ENCODE results near the gene SLC38A10. TPM values are rescaled to one million over a fixed set of nuclear protein-coding genes. Genes with fewer than 3 reads are reported as not detected.

SLC38A10 gene
- total RNA-seq, 1 experiment from 2014 or later: 43.8 TPM

DNA sequence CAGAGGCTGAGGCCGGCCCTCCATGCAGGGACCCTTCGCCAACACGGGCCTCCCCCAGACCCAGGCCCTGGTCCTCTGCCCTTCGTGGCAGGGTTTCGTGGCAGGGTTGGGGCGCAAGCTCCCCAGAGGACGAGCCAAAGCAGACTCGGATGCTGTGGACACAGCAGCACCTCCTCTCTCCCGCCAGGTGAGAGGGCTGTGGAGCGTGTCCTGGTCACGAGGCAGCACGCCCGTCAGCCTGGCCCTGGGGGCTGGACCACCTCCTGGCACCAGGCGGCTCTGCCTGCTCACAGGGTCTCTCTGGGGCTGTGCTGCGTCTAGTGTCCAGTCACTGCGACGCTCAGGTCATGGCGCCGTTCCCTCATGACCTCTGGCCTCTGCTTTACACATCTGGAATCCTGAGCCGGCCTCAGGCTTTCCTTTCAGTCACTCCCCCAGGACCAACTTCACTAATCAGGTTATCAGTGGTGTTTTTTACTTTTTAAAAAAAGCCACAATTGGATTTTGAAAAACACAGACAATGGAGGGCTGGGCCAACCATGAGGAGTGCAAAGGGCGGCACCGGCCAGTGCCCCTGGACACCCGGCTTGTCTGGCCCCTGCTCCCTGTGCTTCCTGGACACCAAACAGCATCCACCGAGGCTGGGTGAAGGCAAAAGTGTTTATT, 50.6 kb downstream of the SLC38A10 start:
- H2BK5ac ChIP-seq (ENCODE audit: insufficient read length, low read length): no peak overlapping the region
- peaks cover 3% of the 10 kb centered on the region for H4K20me1 ChIP-seq (ENCODE audit: control insufficient read depth, insufficient read depth, insufficient read length)
- H3K56ac ChIP-seq (ENCODE audit: insufficient read length, low read depth, low read length): no peak overlapping the region
- no peak overlapping the region for H2AFZ ChIP-seq (ENCODE audit: low read length)
- H3K23ac ChIP-seq (ENCODE audit: insufficient read length, low read depth, low read length): no peak overlapping the region
- H2BK120ac ChIP-seq (ENCODE audit: low read depth, low read length, poor library complexity, severe bottlenecking): no peak overlapping the region
- TF ChIP-seq, protein P1, sequence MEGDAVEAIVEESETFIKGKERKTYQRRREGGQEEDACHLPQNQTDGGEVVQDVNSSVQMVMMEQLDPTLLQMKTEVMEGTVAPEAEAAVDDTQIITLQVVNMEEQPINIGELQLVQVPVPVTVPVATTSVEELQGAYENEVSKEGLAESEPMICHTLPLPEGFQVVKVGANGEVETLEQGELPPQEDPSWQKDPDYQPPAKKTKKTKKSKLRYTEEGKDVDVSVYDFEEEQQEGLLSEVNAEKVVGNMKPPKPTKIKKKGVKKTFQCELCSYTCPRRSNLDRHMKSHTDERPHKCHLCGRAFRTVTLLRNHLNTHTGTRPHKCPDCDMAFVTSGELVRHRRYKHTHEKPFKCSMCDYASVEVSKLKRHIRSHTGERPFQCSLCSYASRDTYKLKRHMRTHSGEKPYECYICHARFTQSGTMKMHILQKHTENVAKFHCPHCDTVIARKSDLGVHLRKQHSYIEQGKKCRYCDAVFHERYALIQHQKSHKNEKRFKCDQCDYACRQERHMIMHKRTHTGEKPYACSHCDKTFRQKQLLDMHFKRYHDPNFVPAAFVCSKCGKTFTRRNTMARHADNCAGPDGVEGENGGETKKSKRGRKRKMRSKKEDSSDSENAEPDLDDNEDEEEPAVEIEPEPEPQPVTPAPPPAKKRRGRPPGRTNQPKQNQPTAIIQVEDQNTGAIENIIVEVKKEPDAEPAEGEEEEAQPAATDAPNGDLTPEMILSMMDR (conservative IDR thresholded peaks at IDR 0.05): no peak
- H3K4me2 ChIP-seq (ENCODE audit: insufficient read depth, insufficient read length, low read length): no peak overlapping the region
- WGBS (ENCODE audit: extremely low coverage, insufficient read length, low lambda C conversion rate): no CpG with 5 or more reads among the region's 24 CpGs
- no peak overlapping the region for H4K91ac ChIP-seq (ENCODE audit: insufficient read length, low read depth, low read length)
- no peak for DNase-seq
- no peak overlapping the region for H2AK5ac ChIP-seq (ENCODE audit: insufficient read length, low read length)
- Mint-ChIP-seq H3K27me3 (ENCODE audit: low read depth) (peaks cover 3% of the 10 kb centered on the region), H3K36me3 (ENCODE audit: insufficient read depth in 1 of 3, low read depth in 3 of 3) (peaks cover 4 to 17% (median 9%) of the 10 kb centered on the region in 3 experiments; a peak in 6 of 7 replicates), H3K4me1 (peaks cover 13 to 25% of the 10 kb centered on the region in 2 experiments), H3K9me3 (no peaks in the 10 kb centered on the region; a peak in 1 of 5 replicates), H3K4me3 (0 out of 5 replicates have a peak overlapping the region, but pooled peaks of 1 of the 2 experiments have one; percentile 32), H3K27ac (0 out of 7 replicates have a peak overlapping the region, but pooled peaks of 1 of the 3 experiments have one; percentile 36)
- no peak overlapping the region for H4K5ac ChIP-seq (ENCODE audit: insufficient read length, low read depth, low read length)
- H2BK20ac ChIP-seq (ENCODE audit: low read depth, low read length, poor library complexity, severe bottlenecking): no peak overlapping the region
- no peaks in the 10 kb centered on the region for H3K9me3 ChIP-seq (ENCODE audit: control insufficient read depth, low read depth, low read length)
- H3K18ac ChIP-seq (ENCODE audit: insufficient read length, low read depth, low read length): no peak overlapping the region
- H3K23me2 ChIP-seq (ENCODE audit: insufficient read length, low read depth, low read length, poor library complexity, severe bottlenecking): peaks cover 7% of the 10 kb centered on the region
- H3K14ac ChIP-seq (ENCODE audit: insufficient read depth, low read length): no peak overlapping the region
- H3K4ac ChIP-seq (ENCODE audit: low read depth, low read length): no peak overlapping the region
- H2BK15ac ChIP-seq (ENCODE audit: low read depth, low read length): no peak overlapping the region
- H2BK12ac ChIP-seq (ENCODE audit: insufficient read length, low read depth, low read length): no peak overlapping the region
- no peaks in the 10 kb centered on the region for H3K27me3 ChIP-seq (ENCODE audit: insufficient read depth, low read length)
- H3K9ac ChIP-seq (ENCODE audit: extremely low read depth, insufficient read length, low read length): no peak overlapping the region
- H3T11ph ChIP-seq (ENCODE audit: low read length): no peak overlapping the region
- no peaks in the 10 kb centered on the region for H3K4me1 ChIP-seq (ENCODE audit: insufficient read depth, low read length)
- H3K79me2 ChIP-seq (ENCODE audit: insufficient read depth, low read length): no peaks in the 10 kb centered on the region; the same call in 1 of the 2 replicates
- H3K79me1 ChIP-seq (ENCODE audit: insufficient read depth, low read depth, low read length, poor library complexity, severe bottlenecking): peaks cover 3% of the 10 kb centered on the region
- no peak overlapping the region for H3K27ac ChIP-seq (ENCODE audit: insufficient read length, low read depth, low read length)
- H4K8ac ChIP-seq (replicated peaks; ENCODE audit: insufficient read length, low read depth, low read length): no peak overlapping the region

Data from H9 (cell line).